Aorta (tissue), 5 donors: ENCODE measurements around the gene LAMA3. TPM values are rescaled to one million over a fixed set of nuclear protein-coding genes. Genes with fewer than 3 reads are reported as not detected.

Experiments used
- ATAC-seq: fragments of 200-7000 bp; cut with Tn5 transposase; one replicate; pipeline ENCODE4 v1.9.1; 2022; ENCODE audit warnings: moderate library complexity; ENCODE audit not compliant: low FRiP score
- DNase-seq, 2 donors: peaks; one replicate each; pipeline ENCODE4 v3.0.0-alpha.2; 2020
- H3K27ac ChIP-seq, 2 donors: one replicate each; pipeline ENCODE4 v1.5.1; 2013; ENCODE audit warnings: low read length in 2 of 2, mild to moderate bottlenecking in 2 of 2, moderate library complexity in 2 of 2, control low read depth in 1 of 2, inconsistent platforms in 1 of 2, low read depth in 1 of 2
- H3K27me3 ChIP-seq, 2 donors: one replicate each; pipeline ENCODE4 v1.6.1; 2013; ENCODE audit warnings: control low read depth in 1 of 2, low read length in 1 of 2, mild to moderate bottlenecking in 1 of 2, moderate library complexity in 1 of 2; ENCODE audit not compliant: insufficient read depth in 2 of 2, control insufficient read depth in 1 of 2
- H3K36me3 ChIP-seq, 2 donors: one replicate each; pipeline ENCODE4 v1.6.1; 2013; ENCODE audit warnings: control low read depth in 1 of 2, low read length in 1 of 2, mild to moderate bottlenecking in 1 of 2; ENCODE audit not compliant: insufficient read depth in 2 of 2, control insufficient read depth in 1 of 2
- H3K4me1 ChIP-seq, 2 donors: one replicate each; pipeline ENCODE4 v1.6.1; 2013; ENCODE audit warnings: low read length in 2 of 2, control low read depth in 1 of 2, mild to moderate bottlenecking in 1 of 2, moderate library complexity in 1 of 2; ENCODE audit not compliant: insufficient read depth in 2 of 2, control insufficient read depth in 1 of 2
- H3K4me3 ChIP-seq, 2 donors: one replicate each; pipeline ENCODE4 v1.5.1; 2013; ENCODE audit warnings: low read length in 2 of 2, control low read depth in 1 of 2, mild to moderate bottlenecking in 1 of 2
- H3K9me3 ChIP-seq: one replicate; pipeline ENCODE4 v1.6.1; 2013; ENCODE audit warnings: mild to moderate bottlenecking, low read length; ENCODE audit not compliant: control insufficient read depth
- WGBS, 2 donors: extraction: QIAGEN DNeasy Blood & Tissue Kit; methylation state at CpG; one replicate each; pipeline ENCODE4 v1.1.7; 2013; 5-methylcytosine and 5-hydroxymethylcytosine counted together
- intact Hi-C, 2 donors: fragments of 100-400 bp; cut with DNase I; formaldehyde crosslinking; loops; one replicate each; pipeline versions ENCODE4 v1.14.2 to v1.15.0; 2022
- polyA plus RNA-seq, 2 donors: library from polyadenylated mRNA; stranded (reverse); fragments of 200-250 nt; gene quantifications; one replicate each; pipeline ENCODE4 v1.2.3, GENCODE V29; 2013
- total RNA-seq, 2 donors: library from RNA; stranded (reverse); fragmentation: NEBNext Ultra II Directional; extraction: Animal tissue kit (Norgen Biotek cat#: 25700); gene quantifications; one replicate each; pipeline ENCODE4 v1.2.1, GENCODE V29; 2021
- donor health status: healthy with polysubstance abuse.
- donor health status: Bipolar disorder and iron deficiency.
- donor health status: DM: no; HTN: no; CAD: no.
- donor health status: DM: no; HTN: no; CAD: no.
- donor health status: DM: yes; HTN: yes; CAD: no.

Gene LAMA3
- total and polyA plus RNA-seq, 4 donors, result 3.4 to 29.0 (median 17.6) TPM

DNA sequence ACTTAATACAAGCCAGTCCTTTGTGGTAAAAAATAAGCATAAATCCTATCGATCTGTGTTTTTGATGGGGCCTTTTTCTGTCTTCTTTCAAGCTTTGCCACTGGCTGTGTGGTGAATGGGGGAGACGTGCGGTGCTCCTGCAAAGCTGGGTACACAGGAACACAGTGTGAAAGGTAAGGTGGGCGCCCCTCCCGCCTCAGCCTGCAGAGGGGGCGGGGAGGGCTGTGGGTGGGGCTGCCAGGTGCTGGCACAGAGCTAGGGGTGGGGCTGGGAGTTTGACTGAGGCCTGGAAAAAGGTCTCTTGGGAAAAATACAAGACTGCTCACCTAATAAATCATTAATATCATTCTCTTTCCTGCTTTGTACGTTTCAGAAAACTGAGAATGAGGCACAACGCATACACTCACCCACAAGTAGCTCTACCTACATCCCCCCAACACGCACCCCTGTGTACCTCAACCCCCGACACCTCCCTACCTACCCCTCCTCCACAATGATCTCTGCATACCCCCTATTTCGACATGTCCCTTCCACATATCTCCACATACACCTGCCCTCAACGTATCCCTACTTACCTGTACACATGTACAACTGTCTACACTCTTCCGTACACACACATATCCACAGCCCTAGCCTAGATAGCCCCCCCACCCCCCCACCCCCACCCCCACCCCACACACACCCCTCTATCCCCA is 195.6 kb downstream of the LAMA3 start:
- Histone ChIP-seq H3K9me3 (no peaks in the 10 kb centered on the region), H3K4me1 (peaks cover 2 to 7% of the 10 kb centered on the region in 2 donors), H3K4me3 (no peak overlapping the region), H3K27me3 (no peaks in the 10 kb centered on the region), H3K27ac (peak overlapping the region in 1 of 2 donors; percentile 56), H3K36me3 (no peaks in the 10 kb centered on the region)
- ATAC-seq (peak; percentile 42), DNase-seq (no peak)
- intact Hi-C loops, result no loop called here
- WGBS, 2 donors, result 57 to 62% methylated on average over 13 of the region's 13 CpGs

DNA sequence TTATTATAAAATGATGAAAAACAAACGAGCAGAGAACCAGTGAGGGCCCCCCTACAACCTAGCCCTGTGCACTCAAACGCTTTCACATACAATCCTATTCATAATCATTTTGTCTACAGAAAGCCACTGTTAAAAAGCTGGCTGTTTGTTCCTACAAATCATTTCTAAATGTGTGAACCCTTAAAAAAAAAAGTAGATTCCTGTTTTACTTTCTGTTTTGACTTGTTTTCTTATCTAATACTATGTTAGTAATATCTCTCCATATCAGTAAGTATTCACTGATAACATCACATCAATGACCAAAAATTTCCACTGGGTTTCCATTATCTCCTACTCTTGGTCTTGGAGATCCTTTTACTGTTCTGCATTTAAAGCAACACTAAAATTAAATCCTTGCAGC is 196.5 kb downstream of the LAMA3 start:
- Histone ChIP-seq H3K4me3 (no peak overlapping the region), H3K9me3 (no peaks in the 10 kb centered on the region), H3K4me1 (peaks cover 2 to 7% of the 10 kb centered on the region in 2 donors), H3K27me3 (no peaks in the 10 kb centered on the region), H3K27ac (no peak overlapping the region), H3K36me3 (no peaks in the 10 kb centered on the region)
- intact Hi-C loops, result no loop called here
- no peak for DNase-seq
- ATAC-seq, result no peak
- 68 to 73% methylated on average over 2 of the region's 2 CpGs for WGBS, 2 donors

DNA sequence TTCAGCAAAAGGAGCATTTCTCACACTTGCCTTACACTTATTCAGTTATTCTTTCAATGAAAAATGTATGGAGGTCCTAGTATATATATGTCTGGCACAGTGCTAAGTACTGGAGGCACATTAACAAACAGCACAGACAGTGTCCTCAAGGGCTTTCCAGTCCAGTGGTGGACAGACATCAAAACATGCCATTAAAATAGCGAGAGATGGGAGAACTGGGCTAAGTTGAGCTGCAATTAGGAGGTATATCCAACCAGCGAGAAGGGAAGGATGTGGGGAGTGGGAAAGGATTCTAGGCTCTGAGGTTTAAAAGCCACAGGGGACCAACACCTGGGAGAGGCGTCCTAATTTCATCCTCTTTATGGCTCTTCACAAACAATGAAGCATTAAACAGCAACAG is 197.8 kb downstream of the LAMA3 start:
- Histone ChIP-seq H3K9me3 (no peaks in the 10 kb centered on the region), H3K27ac (no peak overlapping the region), H3K4me1 (peaks cover 2 to 7% of the 10 kb centered on the region in 2 donors), H3K27me3 (no peaks in the 10 kb centered on the region), H3K4me3 (no peak overlapping the region), H3K36me3 (no peaks in the 10 kb centered on the region)
- ATAC-seq (no peak), DNase-seq (no peak)
- 81 to 85% methylated on average over 3 of the region's 3 CpGs for WGBS, 2 donors
- intact Hi-C loops, result no loop called here

DNA sequence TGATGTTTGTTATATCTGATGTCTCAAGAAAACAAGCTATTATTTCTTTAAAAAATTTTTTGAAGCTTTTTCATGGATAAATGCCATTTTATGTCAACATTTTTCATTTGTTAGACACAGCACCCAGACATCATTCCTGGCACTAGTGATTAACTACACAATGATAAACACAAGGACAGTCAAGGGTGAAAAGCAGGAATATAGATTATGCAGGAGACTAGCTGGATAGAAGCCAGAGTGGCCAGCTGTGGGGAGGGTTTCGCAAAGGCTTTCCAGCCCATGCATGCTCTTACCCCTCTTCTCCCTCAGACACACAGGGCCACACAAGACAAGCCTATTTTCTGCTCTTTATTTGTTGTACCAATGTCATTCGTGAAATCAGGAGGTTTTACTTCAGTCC is 198.2 kb downstream of the LAMA3 start:
- WGBS, 2 donors, result 57 to 66% methylated on average over 2 of the region's 2 CpGs

DNA sequence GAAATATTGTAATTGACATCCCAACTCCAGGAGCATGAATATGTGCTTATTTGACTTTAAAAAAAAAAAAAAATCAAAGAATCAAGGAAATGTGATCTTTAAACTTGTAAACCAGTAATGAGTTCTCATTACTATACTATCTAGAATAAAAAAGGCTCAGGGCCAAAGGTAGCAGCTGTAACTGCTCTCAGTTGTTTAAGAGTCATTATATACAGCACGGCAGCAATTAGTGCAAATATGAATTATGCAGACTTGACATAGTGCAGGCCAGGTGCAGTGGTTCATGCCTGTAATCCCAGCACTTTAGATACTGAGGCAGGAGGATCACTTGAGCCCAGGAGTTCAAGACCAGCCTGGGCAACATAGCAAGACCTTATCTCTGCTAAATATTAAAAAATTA is 199.6 kb downstream of the LAMA3 start:
- no peaks in the 10 kb centered on the region for H3K27me3 ChIP-seq
- H3K27ac ChIP-seq, result no peak overlapping the region
- WGBS, 2 donors, result 83 to 88% methylated on average over 1 of the region's 1 CpG
- H3K4me3 ChIP-seq, result no peak overlapping the region
- no peaks in the 10 kb centered on the region for H3K9me3 ChIP-seq
- ATAC-seq, result no peak
- H3K36me3 ChIP-seq, result no peaks in the 10 kb centered on the region
- H3K4me1 ChIP-seq, result peaks cover 2 to 7% of the 10 kb centered on the region in 2 donors
- no peak for DNase-seq
- intact Hi-C loops, result no loop called here

More for the DNA sequence above, 198.2 kb downstream of the LAMA3 start:
- no peaks in the 10 kb centered on the region for H3K27me3 ChIP-seq
- ATAC-seq, result no peak
- intact Hi-C loops, result no loop called here
- H3K27ac ChIP-seq, result no peak overlapping the region
- H3K36me3 ChIP-seq, result no peaks in the 10 kb centered on the region
- no peak overlapping the region for H3K4me3 ChIP-seq
- peaks cover 2 to 7% of the 10 kb centered on the region in 2 donors for H3K4me1 ChIP-seq
- no peak for DNase-seq
- no peaks in the 10 kb centered on the region for H3K9me3 ChIP-seq

DNA sequence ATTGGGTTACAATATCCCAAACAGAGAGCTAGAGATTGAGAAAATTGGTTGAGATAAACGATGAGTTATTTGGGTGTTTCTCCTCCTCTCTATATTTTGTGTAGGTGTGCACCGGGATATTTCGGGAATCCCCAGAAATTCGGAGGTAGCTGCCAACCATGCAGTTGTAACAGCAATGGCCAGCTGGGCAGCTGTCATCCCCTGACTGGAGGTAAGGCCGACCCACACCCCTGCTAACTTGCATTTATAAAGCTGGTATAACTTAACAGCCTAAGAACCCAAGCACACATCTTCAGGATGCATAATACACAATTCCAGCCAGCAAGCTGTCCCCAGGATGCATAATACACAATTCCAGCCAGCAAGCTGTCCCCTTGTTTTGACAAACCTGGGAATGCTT is 200.7 kb downstream of the LAMA3 start:
- Histone ChIP-seq H3K4me1 (peaks cover 1 to 2% of the 10 kb centered on the region in 2 donors), H3K4me3 (no peak overlapping the region), H3K27me3 (no peaks in the 10 kb centered on the region), H3K9me3 (no peaks in the 10 kb centered on the region), H3K27ac (no peak overlapping the region), H3K36me3 (no peaks in the 10 kb centered on the region)
- intact Hi-C loops, result no loop called here
- DNase-seq, result no peak
- ATAC-seq, result no peak
- 81 to 84% methylated on average over 5 of the region's 5 CpGs for WGBS, 2 donors

DNA sequence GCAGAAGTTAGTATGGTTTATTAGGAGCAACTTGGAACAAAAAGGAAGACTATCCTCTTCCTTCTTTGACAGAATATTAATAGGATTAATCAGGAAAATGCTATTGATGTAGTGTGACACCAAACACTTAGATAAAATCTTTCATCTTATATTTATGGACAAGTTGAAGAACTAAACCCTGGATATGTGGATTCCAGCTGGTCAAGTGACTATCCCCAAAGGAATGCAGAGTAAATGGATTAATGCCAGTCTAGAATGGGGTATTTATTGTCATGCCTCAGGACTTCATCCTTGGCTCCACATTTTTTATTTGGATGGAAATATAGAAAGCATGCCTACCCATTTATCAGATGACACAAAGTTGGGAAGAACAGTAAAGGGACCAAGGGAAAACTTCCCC is 201.3 kb downstream of the LAMA3 start:
- Histone ChIP-seq H3K4me1 (no peaks in the 10 kb centered on the region), H3K27ac (no peak overlapping the region), H3K9me3 (no peaks in the 10 kb centered on the region), H3K4me3 (no peak overlapping the region), H3K27me3 (no peaks in the 10 kb centered on the region), H3K36me3 (no peaks in the 10 kb centered on the region)
- ATAC-seq, result no peak
- intact Hi-C loops, result no loop called here
- no peak for DNase-seq

DNA sequence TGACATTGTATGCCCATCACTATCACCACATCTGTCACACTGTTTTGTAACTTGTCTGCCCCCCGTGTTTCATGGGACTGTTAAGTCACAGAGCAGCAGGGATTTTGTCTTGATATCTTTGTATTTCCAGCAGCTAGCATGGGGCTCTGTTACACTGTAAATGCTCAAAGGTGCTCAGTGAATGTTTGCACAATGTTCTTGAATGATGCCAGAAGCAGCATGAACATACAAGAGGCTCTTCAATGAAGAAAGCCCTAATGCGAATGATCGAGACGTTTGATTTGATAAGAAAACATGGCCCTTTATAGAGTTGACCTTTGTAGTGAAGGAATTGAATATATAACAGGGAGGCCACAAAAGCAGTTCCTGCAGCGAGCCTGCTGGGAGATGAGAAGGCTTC is 204.4 kb downstream of the LAMA3 start:
- DNase-seq (no peak), ATAC-seq (no peak)
- Histone ChIP-seq H3K4me1 (no peaks in the 10 kb centered on the region), H3K36me3 (no peaks in the 10 kb centered on the region), H3K9me3 (peaks cover 2% of the 10 kb centered on the region), H3K4me3 (no peak overlapping the region), H3K27me3 (peaks cover 0 to 2% of the 10 kb centered on the region in 2 donors), H3K27ac (no peak overlapping the region)
- WGBS, 2 donors, result 89 to 91% methylated on average over 5 of the region's 5 CpGs
- intact Hi-C loops, result no loop called here

DNA sequence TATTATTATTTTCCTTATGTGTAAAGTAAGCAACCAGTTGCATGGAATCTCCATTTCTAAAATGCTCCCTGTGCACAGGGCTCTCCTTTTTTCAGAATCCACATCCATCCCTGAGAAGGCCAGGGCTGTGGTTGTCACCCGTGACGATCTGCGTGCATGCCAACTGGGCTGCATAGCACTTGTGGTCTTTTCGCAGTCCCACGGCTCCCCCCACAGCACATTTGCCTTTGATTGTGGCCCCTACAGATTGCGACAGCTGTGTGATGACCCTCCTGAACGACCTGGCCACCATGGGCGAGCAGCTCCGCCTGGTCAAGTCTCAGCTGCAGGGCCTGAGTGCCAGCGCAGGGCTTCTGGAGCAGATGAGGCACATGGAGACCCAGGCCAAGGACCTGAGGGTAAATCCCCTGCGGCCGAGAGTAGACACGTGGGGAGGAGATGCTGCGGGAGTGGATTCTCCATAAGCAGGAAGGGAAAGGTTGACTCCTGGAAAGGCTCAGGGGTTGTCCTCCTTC is 205.5 kb downstream of the LAMA3 start:
- ATAC-seq (no peak), DNase-seq (no peak)
- H3K4me3 ChIP-seq, result no peak overlapping the region
- intact Hi-C loops, result no loop called here
- H3K36me3 ChIP-seq, result no peaks in the 10 kb centered on the region
- peaks cover 2% of the 10 kb centered on the region for H3K9me3 ChIP-seq
- 90 to 93% methylated on average over 14 of the region's 14 CpGs for WGBS, 2 donors
- H3K4me1 ChIP-seq, result no peaks in the 10 kb centered on the region
- H3K27ac ChIP-seq, result no peak overlapping the region
- peaks cover 0 to 2% of the 10 kb centered on the region in 2 donors for H3K27me3 ChIP-seq
